Posterior cingulate gyrus (tissue), 11 donors: Measurements from ENCODE around the gene GLIPR2.

Source experiments
- DNase-seq, 10 donors: peaks; one replicate each; pipeline versions ENCODE4 v3.0.0 to v3.0.0-alpha.2; 2020 to 2021; ENCODE audit warnings: mixed read lengths in 3 of 10
- intact Hi-C: fragments of 100-400 bp; cut with DNase I; formaldehyde crosslinking; loops from one replicate; pipeline ENCODE4 v1.15.1; 2023

GLIPR2 gene

GRCh38 chr9:36189976-36190375 lies 53.4 kb downstream of the GLIPR2 start:
- intact Hi-C loops = loop anchor here (2.0 kb wide), 1 partner anchor 69 kb away; the partner anchor contains the start of gene GNE
- DNase-seq = no peak

GRCh38 chr9:36190388-36191289 lies 54.1 kb downstream of the GLIPR2 start, which contains the start of gene CLTA:
Gene CLTA (plus strand): TSS chr9:36190921. CDS start chr9:36191057, 136 bp downstream.
- peak; percentile 93 to 99 (median 98) for DNase-seq
- intact Hi-C loops = loop anchor here (2.0 kb wide), 1 partner anchor 68 kb away; the partner anchor contains the start of gene GNE

GRCh38 chr9:36191290-36191645 lies 54.7 kb downstream of the GLIPR2 start:
- intact Hi-C loops = loop anchor here (2.0 kb wide), 1 partner anchor 68 kb away; the partner anchor contains the start of gene GNE
- DNase-seq = peak in 2 of 10 donors; percentile 17 to 75

GRCh38 chr9:36191686-36192085 lies 55.2 kb downstream of the GLIPR2 start:
- intact Hi-C loops = loop anchor here (2.0 kb wide), 1 partner anchor 67 kb away; the partner anchor contains the start of gene GNE
- DNase-seq = no peak

- intact Hi-C loops = no loop called here
- no peak for DNase-seq
Observed at GRCh38 chr9:36192196-36192595, 55.7 kb downstream of the GLIPR2 start.

GRCh38 chr9:36193023-36193422 lies 56.5 kb downstream of the GLIPR2 start:
- intact Hi-C loops = no loop called here
- DNase-seq = no peak

- intact Hi-C loops = no loop called here
- no peak for DNase-seq
Observed at GRCh38 chr9:36194326-36195000, 57.9 kb downstream of the GLIPR2 start.

- no peak for DNase-seq
- intact Hi-C loops = no loop called here
Observed at GRCh38 chr9:36204906-36205547, 68.5 kb downstream of the GLIPR2 start.

- peak in 6 of 10 donors; percentile 53 to 89 (median 66) for DNase-seq
- intact Hi-C loops = no loop called here
Observed at GRCh38 chr9:36207016-36207415, 70.5 kb downstream of the GLIPR2 start.

GRCh38 chr9:36207546-36208012 lies 71.0 kb downstream of the GLIPR2 start:
- intact Hi-C loops = no loop called here
- no peak for DNase-seq

- intact Hi-C loops = no loop called here
- no peak for DNase-seq
Observed at GRCh38 chr9:36208521-36209253, 72.2 kb downstream of the GLIPR2 start.

GRCh38 chr9:36210722-36211121 lies 74.2 kb downstream of the GLIPR2 start:
- intact Hi-C loops = loop anchor here (5.0 kb wide), 1 partner anchor 42 kb away; no protein-coding TSS in a partner anchor

GRCh38 chr9:36211510-36211909 lies 75.0 kb downstream of the GLIPR2 start:
- intact Hi-C loops = loop anchor here (5.0 kb wide), 1 partner anchor 41 kb away; no protein-coding TSS in a partner anchor
- peak in 1 of 10 donors; percentile 84 for DNase-seq

More at GRCh38 chr9:36210722-36211121, 74.2 kb downstream of the GLIPR2 start:
- no peak for DNase-seq

- DNase-seq = no peak
- intact Hi-C loops = loop anchor here (5.0 kb wide), 1 partner anchor 39 kb away; no protein-coding TSS in a partner anchor
Observed at GRCh38 chr9:36213387-36213786, 76.9 kb downstream of the GLIPR2 start.
